Sigmoid colon (tissue), 4 donors: ENCODE results near the gene RINL.

Experiments used
- CTCF ChIP-seq, 4 experiments: fragments of 450-650 bp in 3 of 4; fragments of 200-600 bp in 1 of 4; IDR thresholded peaks; one replicate each; pipeline ENCODE4 v1.5.1; 2016 to 2019; ENCODE audit warnings: antibody characterized with exemption in 4 of 4, mild to moderate bottlenecking in 3 of 4, moderate library complexity in 2 of 4
- POLR2A ChIP-seq, 2 donors: fragments of 450-650 bp; IDR thresholded peaks; one replicate each; pipeline ENCODE4 v1.6.1; 2016; ENCODE audit warnings: antibody characterized with exemption in 2 of 2, mild to moderate bottlenecking in 2 of 2, moderate library complexity in 2 of 2
- POLR2AphosphoS5 ChIP-seq, 4 donors: sonication (generic); formaldehyde crosslinking; IDR thresholded peaks; one replicate each; pipeline ENCODE4 v1.6.1; 2017; ENCODE audit warnings: antibody characterized with exemption in 4 of 4

GRCh38 chr19:38826856-38827551 is 51.1 kb downstream of the RINL start:
- TF ChIP-seq CTCF (IDR thresholded peaks at IDR 0.05) (no peak), POLR2AphosphoS5 (IDR thresholded peaks at IDR 0.05) (no peak), POLR2A (IDR thresholded peaks at IDR 0.05) (no peak)
